Mammary epithelial cell (primary cell): ENCODE results near the gene CNTN5.

ENCODE experiments used
- CTCF ChIP-seq, 2 donors: IDR thresholded peaks in 1 of 2; conservative IDR thresholded peaks in 1 of 2; 2 replicates each; pipeline ENCODE4 v1.5.1; 2011 to 2012; ENCODE audit warnings: inconsistent platforms in 2 of 2, low read length in 2 of 2, mild to moderate bottlenecking in 2 of 2, control low read depth in 1 of 2, low read depth in 1 of 2; ENCODE audit not compliant: insufficient read depth in 1 of 2; ENCODE audit errors: extremely low read depth in 1 of 2
- EZH2 ChIP-seq: IDR thresholded peaks from 2 replicates; pipeline ENCODE4 v1.6.1; 2012; ENCODE audit warnings: low read length, inconsistent platforms, borderline replicate concordance

- no peak for TF ChIP-seq CTCF (conservative IDR thresholded peaks at IDR 0.05 in 1 of 2, IDR thresholded peaks at IDR 0.05 in 1 of 2; ENCODE audit: extremely low read depth in 1 of 2, insufficient read depth in 1 of 2, low read depth in 1 of 2, low read length in 2 of 2)
- no peak for TF ChIP-seq EZH2
Measured at GRCh38 chr11:100003985-100004384, 983.2 kb downstream of the CNTN5 start.
